Measurements from ENCODE around the gene CPVL. TPM values are rescaled to one million over a fixed set of nuclear protein-coding genes. Genes with fewer than 3 reads are reported as not detected.

CPVL gene
- total RNA-seq, 1 experiment from 2014 or later, result 26.9 TPM

- H3K4me3 Mint-ChIP-seq, result no peak overlapping the region
These were observed 13.7 kb upstream of the CPVL start for GRCh38 chr7:29160080-29160479.

More at GRCh38 chr7:29160080-29160479, 13.7 kb upstream of the CPVL start:
- no peak overlapping the region for H4K5ac ChIP-seq (ENCODE audit: insufficient read length, low read depth, low read length)
- no peak overlapping the region for H3T11ph ChIP-seq (ENCODE audit: low read length)
- no peak overlapping the region for H3K56ac ChIP-seq (ENCODE audit: insufficient read length, low read depth, low read length)
- no peak overlapping the region for H3K4ac ChIP-seq (ENCODE audit: low read depth, low read length)
- H2AFZ ChIP-seq (ENCODE audit: low read length), result no peak overlapping the region
- Mint-ChIP-seq H3K27ac (no peak overlapping the region), H3K9me3 (peaks cover 0 to 4% of the 10 kb centered on the region in 2 experiments; a peak in 1 of 5 replicates), H3K4me1 (peaks cover 9 to 10% of the 10 kb centered on the region in 2 experiments), H3K27me3 (ENCODE audit: low read depth) (no peaks in the 10 kb centered on the region), H3K36me3 (ENCODE audit: insufficient read depth in 1 of 3, low read depth in 3 of 3) (peaks cover 0 to 2% (median 0%) of the 10 kb centered on the region in 3 experiments; a peak in 1 of 7 replicates)
- H3K27ac ChIP-seq (ENCODE audit: insufficient read length, low read depth, low read length), result no peak overlapping the region
- no peak overlapping the region for H3K23ac ChIP-seq (ENCODE audit: insufficient read length, low read depth, low read length)
- no peaks in the 10 kb centered on the region for H4K20me1 ChIP-seq (ENCODE audit: control insufficient read depth, insufficient read depth, insufficient read length)
- H2BK20ac ChIP-seq (ENCODE audit: low read depth, low read length, poor library complexity, severe bottlenecking), result no peak overlapping the region
- DNase-seq, result no peak
- H3K27me3 ChIP-seq (ENCODE audit: insufficient read depth, low read length), result no peaks in the 10 kb centered on the region
- no peaks in the 10 kb centered on the region for H3K79me1 ChIP-seq (ENCODE audit: insufficient read depth, low read depth, low read length, poor library complexity, severe bottlenecking)
- H3K9ac ChIP-seq (ENCODE audit: extremely low read depth, insufficient read length, low read length), result no peak overlapping the region
- no peak overlapping the region for H4K8ac ChIP-seq (replicated peaks; ENCODE audit: insufficient read length, low read depth, low read length)
- no peak for TF ChIP-seq CTCF (conservative IDR thresholded peaks at IDR 0.05)
- no CpG with 5 or more reads among the region's 2 CpGs for WGBS (ENCODE audit: extremely low coverage, insufficient read length, low lambda C conversion rate)
- H3K18ac ChIP-seq (ENCODE audit: insufficient read length, low read depth, low read length), result no peak overlapping the region
- H2BK5ac ChIP-seq (ENCODE audit: insufficient read length, low read length), result no peak overlapping the region
- H4K91ac ChIP-seq (ENCODE audit: insufficient read length, low read depth, low read length), result no peak overlapping the region
- no peak overlapping the region for H3K14ac ChIP-seq (ENCODE audit: insufficient read depth, low read length)
- H2AK5ac ChIP-seq (ENCODE audit: insufficient read length, low read length), result no peak overlapping the region
- H3K79me2 ChIP-seq (ENCODE audit: insufficient read depth, low read length), result no peaks in the 10 kb centered on the region
- H2BK12ac ChIP-seq (ENCODE audit: insufficient read length, low read depth, low read length), result no peak overlapping the region
- no peak overlapping the region for H2BK120ac ChIP-seq (ENCODE audit: low read depth, low read length, poor library complexity, severe bottlenecking)
- H3K9me3 ChIP-seq (ENCODE audit: control insufficient read depth, low read depth, low read length), result no peaks in the 10 kb centered on the region
- H2BK15ac ChIP-seq (ENCODE audit: low read depth, low read length), result no peak overlapping the region
- no peak overlapping the region for H3K4me2 ChIP-seq (ENCODE audit: insufficient read depth, insufficient read length, low read length)
- H3K4me1 ChIP-seq (ENCODE audit: insufficient read depth, low read length), result no peaks in the 10 kb centered on the region
- H3K23me2 ChIP-seq (ENCODE audit: insufficient read length, low read depth, low read length, poor library complexity, severe bottlenecking), result no peaks in the 10 kb centered on the region

Measured in H9 (cell line).